Neural cell (in vitro differentiated cells): ENCODE results near the gene PTAFR. TPM values are rescaled to one million over a fixed set of nuclear protein-coding genes. Genes with fewer than 3 reads are reported as not detected.

Source experiments
- H2AFZ ChIP-seq: fragments of 200-600, 300-800 bp; sonication (generic), shearing (Covaris generic); 2 replicates; pipeline ENCODE4 v1.6.0; 2014; ENCODE audit warnings: low read depth, mild to moderate bottlenecking, antibody characterized with exemption, low read length, moderate library complexity
- H3F3A ChIP-seq: fragments of 200-600 bp; shearing (Covaris generic); 2 replicates; pipeline ENCODE4 v1.6.1; 2016; ENCODE audit warnings: mild to moderate bottlenecking, moderate library complexity, mixed read lengths, antibody characterized with exemption, low read length; ENCODE audit not compliant: insufficient read depth, poor library complexity, severe bottlenecking
- H3K27ac ChIP-seq: fragments of 200-600, 300-800 bp; sonication (generic), shearing (Covaris generic); 2 replicates; pipeline ENCODE4 v1.5.1; 2014; ENCODE audit warnings: mild to moderate bottlenecking, low read length, moderate library complexity
- H3K27me3 ChIP-seq: fragments of 300-800, 200-600 bp; sonication (generic), shearing (Covaris generic); 2 replicates; pipeline ENCODE4 v1.6.0; 2014; ENCODE audit warnings: mild to moderate bottlenecking, low read depth, low read length, moderate library complexity; ENCODE audit not compliant: insufficient read depth
- H3K36me3 ChIP-seq: fragments of 300-800, 200-600 bp; sonication (generic), shearing (Covaris generic); 2 replicates; pipeline ENCODE4 v1.5.1; 2014; ENCODE audit warnings: mild to moderate bottlenecking, antibody characterized with exemption, low read length, moderate library complexity; ENCODE audit not compliant: insufficient read depth
- H3K4me2 ChIP-seq: fragments of 300-800, 200-600 bp; sonication (generic), shearing (Covaris generic); 2 replicates; pipeline ENCODE4 v1.6.0; 2014; ENCODE audit warnings: mild to moderate bottlenecking, low read length
- H3K4me3 ChIP-seq: fragments of 300-800, 200-600 bp; sonication (generic), shearing (Covaris generic); 2 replicates; pipeline ENCODE4 v1.5.1; 2014; ENCODE audit warnings: mild to moderate bottlenecking, low read length, moderate library complexity
- H3K79me2 ChIP-seq: fragments of 200-600 bp; shearing (Covaris generic); replicated peaks from 2 replicates; pipeline ENCODE4 v1.6.0; 2014; ENCODE audit warnings: mild to moderate bottlenecking, low read length, moderate library complexity; ENCODE audit not compliant: insufficient read depth
- H3K9ac ChIP-seq: fragments of 300-800, 200-600 bp; sonication (generic), shearing (Covaris generic); 2 replicates; pipeline ENCODE4 v1.6.1; 2016; ENCODE audit warnings: mild to moderate bottlenecking, low read length, mixed read lengths
- H3K9me2 ChIP-seq: fragments of 200-600 bp; shearing (Covaris generic); 2 replicates; pipeline ENCODE4 v1.6.1; 2016; ENCODE audit warnings: mild to moderate bottlenecking, low read length, mixed read lengths; ENCODE audit not compliant: insufficient read depth
- H3K9me3 ChIP-seq: fragments of 200-600, 300-800 bp; sonication (generic), shearing (Covaris generic); 2 replicates; pipeline ENCODE4 v1.6.1; 2016; ENCODE audit warnings: mild to moderate bottlenecking, mixed run types, low read length, moderate library complexity, mixed read lengths
- H4K20me1 ChIP-seq: fragments of 200-600 bp; shearing (Covaris generic); 2 replicates; pipeline ENCODE4 v1.6.1; 2016; ENCODE audit warnings: mild to moderate bottlenecking, mixed run types; ENCODE audit not compliant: insufficient read depth
- CTCF ChIP-seq: fragments of 450-650 bp; IDR thresholded peaks from 2 replicates; pipeline ENCODE4 v1.5.1; 2014; ENCODE audit warnings: antibody characterized with exemption, mild to moderate bottlenecking, moderate library complexity; ENCODE audit not compliant: poor library complexity, severe bottlenecking
- EP300 ChIP-seq: fragments of 450-650 bp; conservative IDR thresholded peaks from 2 replicates; pipeline ENCODE4 v1.6.1; 2014; ENCODE audit warnings: antibody characterized with exemption, mild to moderate bottlenecking, moderate library complexity; ENCODE audit not compliant: poor library complexity, severe bottlenecking
- EZH2 ChIP-seq: fragments of 200-600, 300-800 bp; shearing (Covaris generic), sonication (generic); IDR thresholded peaks from 2 replicates; pipeline ENCODE4 v1.6.1; 2014; ENCODE audit warnings: antibody characterized with exemption, low read length, borderline replicate concordance, mild to moderate bottlenecking; ENCODE audit not compliant: insufficient read depth, poor library complexity, severe bottlenecking
- MXI1 ChIP-seq: fragments of 450-650 bp; conservative IDR thresholded peaks from 2 replicates; pipeline ENCODE4 v1.6.1; 2014; ENCODE audit warnings: antibody characterized with exemption, mild to moderate bottlenecking; ENCODE audit not compliant: poor library complexity, severe bottlenecking
- POLR2AphosphoS5 ChIP-seq: IDR thresholded peaks from 2 replicates; pipeline ENCODE4 v1.6.1; 2012
- RAD21 ChIP-seq: fragments of 450-650 bp; conservative IDR thresholded peaks from 2 replicates; pipeline ENCODE4 v1.6.1; 2014; ENCODE audit warnings: antibody characterized with exemption, mild to moderate bottlenecking, moderate library complexity
- REST ChIP-seq: IDR thresholded peaks from 2 replicates; pipeline ENCODE4 v1.6.1; 2012; ENCODE audit warnings: borderline replicate concordance
- SMC3 ChIP-seq: fragments of 450-650 bp; conservative IDR thresholded peaks from 2 replicates; pipeline ENCODE4 v1.6.1; 2014; ENCODE audit warnings: antibody characterized with exemption, mild to moderate bottlenecking, moderate library complexity; ENCODE audit not compliant: poor library complexity
- TAF1 ChIP-seq: IDR thresholded peaks from 2 replicates; pipeline ENCODE4 v1.6.1; 2012; ENCODE audit warnings: low read depth
- polyA plus RNA-seq: library from polyadenylated mRNA; depleted of rRNA; stranded (reverse); fragments of >200 nt; gene quantifications from 2 replicates; pipeline ENCODE4 v1.2.3, GENCODE V29; 2014

Gene PTAFR
- polyA plus RNA-seq, 1 donor from 2014 or later = 0.30 TPM

DNA sequence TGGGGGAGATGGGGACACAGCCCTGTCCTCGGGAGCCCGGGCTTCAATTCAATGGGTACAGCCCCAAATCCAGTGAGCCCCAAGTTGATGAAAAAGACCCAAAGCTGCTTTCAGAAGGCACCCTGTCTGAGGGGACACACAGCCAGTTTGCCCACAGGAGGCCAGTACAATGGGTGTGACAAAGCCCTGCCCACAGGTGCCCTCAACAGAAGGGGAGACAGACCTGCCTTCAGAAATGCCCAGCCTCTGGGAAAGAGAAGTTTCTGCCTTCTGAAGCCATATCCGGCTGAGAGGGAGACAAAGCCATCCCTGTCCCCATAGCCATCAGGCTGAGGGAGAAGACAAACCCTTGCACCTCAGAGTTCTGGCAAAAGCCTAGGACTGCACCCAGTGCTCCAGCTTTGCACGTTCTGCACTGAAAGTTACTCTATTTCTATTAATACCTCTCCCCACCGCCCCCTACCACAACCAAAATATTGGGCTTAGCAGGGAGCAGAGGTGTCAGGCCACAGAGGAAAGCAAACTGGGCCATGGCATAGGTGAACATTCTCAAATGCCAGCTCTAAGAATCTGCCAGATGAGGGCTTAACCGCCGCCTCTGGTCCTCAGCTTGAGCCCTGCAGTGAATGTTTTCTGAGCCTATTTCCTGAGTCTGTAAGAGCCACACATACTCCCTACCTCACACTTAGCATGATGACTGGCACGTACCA lies 18.0 kb upstream of the PTAFR start:
- Histone ChIP-seq H3K79me2 (no peaks in the 10 kb centered on the region), H3K9ac (no peak overlapping the region), H3K9me2 (no peaks in the 10 kb centered on the region), H3K4me3 (no peak overlapping the region), H3K27ac (no peak overlapping the region), H2AFZ (no peak overlapping the region), H3K9me3 (no peaks in the 10 kb centered on the region), H3K36me3 (no peaks in the 10 kb centered on the region), H3K27me3 (no peaks in the 10 kb centered on the region), H3K4me2 (no peak overlapping the region), H3F3A (no peaks in the 10 kb centered on the region), H4K20me1 (no peaks in the 10 kb centered on the region)
- TF ChIP-seq CTCF (no peak), REST (no peak), EZH2 (no peak), SMC3 (no peak), POLR2AphosphoS5 (no peak), RAD21 (no peak), TAF1 (no peak), MXI1 (no peak), EP300 (no peak)

- Histone ChIP-seq H3K4me3 (no peak overlapping the region), H3K9me3 (no peaks in the 10 kb centered on the region), H3K9ac (no peak overlapping the region), H3K79me2 (no peaks in the 10 kb centered on the region), H3F3A (no peaks in the 10 kb centered on the region), H3K9me2 (no peaks in the 10 kb centered on the region), H4K20me1 (no peaks in the 10 kb centered on the region), H3K36me3 (no peaks in the 10 kb centered on the region), H3K27me3 (no peaks in the 10 kb centered on the region), H2AFZ (no peak overlapping the region), H3K4me2 (no peak overlapping the region), H3K27ac (no peak overlapping the region)
- TF ChIP-seq CTCF = no peak
- TF ChIP-seq EZH2 = no peak
- TF ChIP-seq REST = no peak
- no peak for TF ChIP-seq POLR2AphosphoS5
These were observed 17.2 kb upstream of the PTAFR start for GRCh38 chr1:28193701-28194161.
